Endothelial cell of umbilical vein (primary cell): ENCODE measurements around the gene ZP1. TPM values are rescaled to one million over a fixed set of nuclear protein-coding genes. Genes with fewer than 3 reads are reported as not detected.

Experiments
- BruUV-seq: library from RNA; stranded (reverse); fragments of 400-500 nt; replicated peaks from 2 replicates; lab custom pipeline; 2021; lab: Mats Ljungman, UMichigan
- CTCF ChIA-PET: fragments of 300-600, 350-600 bp; sonication (Branson Sonifier 250); formaldehyde crosslinking; loops from one replicate; lab custom pipeline; 2021; ENCODE audit warnings: antibody characterized with exemption, inconsistent platforms; lab: Charles Lee
- POLR2A ChIA-PET: fragments of 300-600, 350-600 bp; sonication (Branson Sonifier 250); formaldehyde crosslinking; loops from one replicate; lab custom pipeline; 2021; ENCODE audit warnings: antibody characterized with exemption, inconsistent platforms; lab: Charles Lee
- DNase-seq: peaks from one replicate; pipeline ENCODE4 v3.0.0-alpha.2; 2011; ENCODE audit warnings: low read depth, low spot score
- FAIRE-seq: peaks from 2 replicates; lab custom pipeline; 2011; peaks lifted over from hg19 to GRCh38; lab: Jason Lieb, UNC
- H2AFZ ChIP-seq: 2 replicates; pipeline ENCODE4 v1.6.0; 2012; ENCODE audit warnings: low read depth, low read length, control low read depth, inconsistent platforms
- H3K27ac ChIP-seq: 2 replicates; pipeline ENCODE4 v1.5.1; 2011; ENCODE audit warnings: low read depth, mild to moderate bottlenecking, control low read depth, low read length, moderate library complexity; ENCODE audit not compliant: insufficient read depth
- H3K27me3 ChIP-seq, 2 experiments: 2 replicates each; pipeline versions ENCODE4 v1.6.0 to v1.6.1; 2011; ENCODE audit warnings: low read length in 2 of 2, mixed read lengths in 1 of 2; ENCODE audit not compliant: control insufficient read depth in 2 of 2, insufficient read depth in 2 of 2
- H3K36me3 ChIP-seq, 2 experiments: 2 replicates in 1 of 2; 3 replicates in 1 of 2; pipeline ENCODE4 v1.5.1; 2011; ENCODE audit warnings: low read length in 2 of 2, mild to moderate bottlenecking in 1 of 2, moderate library complexity in 1 of 2; ENCODE audit not compliant: control insufficient read depth in 2 of 2, insufficient read depth in 2 of 2; ENCODE audit errors: extremely low read depth in 1 of 2
- H3K4me1 ChIP-seq: 3 replicates; pipeline ENCODE4 v1.5.1; 2011; ENCODE audit warnings: mild to moderate bottlenecking, low read length; ENCODE audit not compliant: control insufficient read depth, insufficient read depth; ENCODE audit errors: extremely low read depth
- H3K4me2 ChIP-seq: 2 replicates; pipeline ENCODE4 v1.6.1; 2011; ENCODE audit warnings: low read length, control low read depth, mixed read lengths; ENCODE audit not compliant: insufficient read depth
- H3K4me3 ChIP-seq, 3 experiments: fragments of 200-600 bp in 1 of 3; sonication (generic), shearing (Covaris generic) in 1 of 3; replicated peaks in 1 of 3; 2 replicates each; pipeline ENCODE4 v1.5.1; 2011 to 2016; ENCODE audit warnings: control low read depth in 3 of 3, low read length in 3 of 3, mild to moderate bottlenecking in 2 of 3, inconsistent platforms in 1 of 3, low read depth in 1 of 3, moderate library complexity in 1 of 3; ENCODE audit not compliant: insufficient read depth in 1 of 3
- H3K79me2 ChIP-seq: 2 replicates; pipeline ENCODE4 v1.6.0; 2012; ENCODE audit warnings: low read length, inconsistent platforms; ENCODE audit not compliant: control insufficient read depth, insufficient read depth
- H3K9ac ChIP-seq: replicated peaks from 2 replicates; pipeline ENCODE3; 2011; ENCODE audit warnings: low read length, control low read depth; ENCODE audit not compliant: insufficient read depth; ENCODE audit errors: extremely low read depth
- H3K9me1 ChIP-seq: replicated peaks from 3 replicates; pipeline ENCODE4 v1.6.0; 2011; ENCODE audit warnings: mild to moderate bottlenecking, low read length; ENCODE audit not compliant: control insufficient read depth, insufficient read depth; ENCODE audit errors: extremely low read depth
- H3K9me3 ChIP-seq: replicated peaks from 2 replicates; pipeline ENCODE4 v1.5.1; 2012; ENCODE audit warnings: low read length, inconsistent platforms; ENCODE audit not compliant: control insufficient read depth, insufficient read depth
- H4K20me1 ChIP-seq: replicated peaks from 2 replicates; pipeline ENCODE3; 2011; ENCODE audit warnings: mild to moderate bottlenecking, low read length; ENCODE audit not compliant: control insufficient read depth, insufficient read depth; ENCODE audit errors: extremely low read depth
- CTCF ChIP-seq, 2 donors: IDR thresholded peaks; 1 replicate in 1 of 2; 2 replicates in 1 of 2; pipeline ENCODE4 v1.5.1; 2011; ENCODE audit warnings: low read length in 2 of 2, mild to moderate bottlenecking in 2 of 2, moderate library complexity in 2 of 2, control low read depth in 1 of 2, inconsistent platforms in 1 of 2, low read depth in 1 of 2; ENCODE audit not compliant: insufficient read depth in 1 of 2; ENCODE audit errors: extremely low read depth in 1 of 2
- GATA2 ChIP-seq: IDR thresholded peaks from 2 replicates; pipeline ENCODE4 v1.7.0; 2011; ENCODE audit warnings: low read depth, mild to moderate bottlenecking, moderate library complexity, mixed read lengths, low read length; ENCODE audit not compliant: insufficient read length, insufficient read depth
- JUN ChIP-seq: IDR thresholded peaks from 2 replicates; pipeline ENCODE4 v1.6.1; 2011; ENCODE audit warnings: borderline replicate concordance, low read depth; ENCODE audit not compliant: insufficient read length, insufficient read depth
- MAX ChIP-seq: IDR thresholded peaks from 2 replicates; pipeline ENCODE4 v1.6.1; 2011; ENCODE audit not compliant: insufficient read depth, insufficient read length
- MYC ChIP-seq: IDR thresholded peaks from one replicate; pipeline ENCODE4 v1.6.1; 2011; ENCODE audit warnings: mild to moderate bottlenecking, low read depth, low read length
- POLR2A ChIP-seq: IDR thresholded peaks from 2 replicates; pipeline ENCODE4 v1.6.1; 2012; ENCODE audit warnings: low read depth, mild to moderate bottlenecking, control low read depth, low read length
- POLR2AphosphoS5 ChIP-seq: IDR thresholded peaks from 2 replicates; pipeline ENCODE4 v1.6.1; 2012; ENCODE audit warnings: low read depth, mild to moderate bottlenecking, control low read depth, low read length, moderate library complexity; ENCODE audit not compliant: insufficient read depth
- dilution Hi-C: fragments of 300-500 bp; cut with MboI; formaldehyde crosslinking; loops from one replicate; pipeline ENCODE4 v1.15.0; 2019; ENCODE audit warnings: low sequenced_read_pairs; ENCODE audit not compliant: extremely low pct_ligation_motif_present
- intact Hi-C: fragments of 100-400 bp; cut with micrococcal nuclease; formaldehyde crosslinking; loops from one replicate; pipeline ENCODE4 v1.10.0; 2022
- polyA plus RNA-seq, 4 experiments: library from polyadenylated mRNA; depleted of rRNA in 3 of 4; stranded (reverse) in 3 of 4; unstranded in 1 of 4; fragments of >200 nt; gene quantifications; 2 replicates each; pipeline versions ENCODE4 v1.2.1 to v1.2.3, GENCODE V29; 2011 to 2012; ENCODE audit warnings: missing spikeins in 1 of 4
- total RNA-seq: library from RNA; stranded (reverse); gene quantifications from 2 replicates; pipeline ENCODE4 v1.2.3, GENCODE V29; 2021

The ZP1 gene
- total and polyA plus RNA-seq, 2 donors (not counting 3 experiments of a cell fraction or from before 2014, with no cell fraction given): not detected

GRCh38 chr11:60906132-60906972 is 39.0 kb downstream of the ZP1 start, which contains the start of gene PRPF19:
Gene PRPF19, minus strand, starts transcription at chr11:60906585. Its CDS starts 203 bp downstream, at chr11:60906382.
- peak; percentile 94 for TF ChIP-seq POLR2A
- no peak for TF ChIP-seq CTCF (IDR thresholded peaks at IDR 0.05; ENCODE audit: extremely low read depth in 1 of 2, insufficient read depth in 1 of 2, low read depth in 1 of 2, low read length in 2 of 2)
- TF ChIP-seq POLR2AphosphoS5: peak; percentile 95
- no peak for TF ChIP-seq JUN
- TF ChIP-seq MAX: peak; percentile 73
- TF ChIP-seq GATA2: no peak
- TF ChIP-seq MYC: peak; percentile 79
- Histone ChIP-seq H3K36me3 (peaks cover 14 to 18% of the 10 kb centered on the region in 2 experiments), H3K79me2 (peaks cover 41% of the 10 kb centered on the region), H2AFZ (peak within 1 kb of the TSS; percentile 45), H3K27me3 (peaks cover 0 to 6% of the 10 kb centered on the region in 2 experiments), H3K4me3 (peak within 1 kb of the TSS; percentile 77 to 89 (median 84)), H3K9me3 (no peaks in the 10 kb centered on the region), H3K9ac (peak within 1 kb of the TSS; percentile 93), H3K4me2 (peak within 1 kb of the TSS; percentile 81), H3K4me1 (peaks cover 25% of the 10 kb centered on the region), H3K9me1 (no peaks in the 10 kb centered on the region), H3K27ac (peak within 1 kb of the TSS; percentile 86), H4K20me1 (no peaks in the 10 kb centered on the region)
- FAIRE-seq (peak; percentile 100), DNase-seq (peak; percentile 99)
- POLR2A ChIA-PET: interaction anchor here (0.7 kb wide), 1 partner anchor 19 kb away, joined by 3 read pairs; no protein-coding TSS in a partner anchor
- no TSS peak for BruUV-seq
- intact Hi-C loops (loop anchor here (1.0 kb wide), 2 partner anchors 8 to 31 kb away; partner anchors contain the start of gene TMEM109), dilution Hi-C loops (no loop called here)
- CTCF ChIA-PET: interaction anchor here (0.8 to 13.1 kb wide), 3 partner anchors 77 to 268 kb away, joined by 3 to 300 read pairs (median 4); no protein-coding TSS in a partner anchor
